Measurements from ENCODE around the gene CALCR.

Gene CALCR

GRCh38 chr7:93442478-93443224, 131.9 kb downstream of the CALCR start:
- DNase-seq, result no peak

- no peak for DNase-seq
Observed at GRCh38 chr7:93435791-93436190, 138.7 kb downstream of the CALCR start.

- DNase-seq, result no peak
Observed at GRCh38 chr7:93432130-93432529, 142.4 kb downstream of the CALCR start.

GRCh38 chr7:93430917-93431588, 143.5 kb downstream of the CALCR start:
- no peak for DNase-seq

GRCh38 chr7:93429563-93429962, 145.0 kb downstream of the CALCR start:
- DNase-seq, result no peak

- no peak for DNase-seq
Observed at GRCh38 chr7:93427107-93427506, 147.4 kb downstream of the CALCR start.

- DNase-seq, result no peak
Observed at GRCh38 chr7:93426155-93426696, 148.3 kb downstream of the CALCR start.

- no peak for DNase-seq
Observed at GRCh38 chr7:93414574-93414973, 159.9 kb downstream of the CALCR start.

- no peak for DNase-seq
Observed at GRCh38 chr7:93409324-93409723, 165.2 kb downstream of the CALCR start.

- no peak for DNase-seq
Observed at GRCh38 chr7:93407239-93407638, 167.3 kb downstream of the CALCR start.

GRCh38 chr7:93402944-93403343, 171.6 kb downstream of the CALCR start:
- no peak for DNase-seq

GRCh38 chr7:93399642-93400041, 174.9 kb downstream of the CALCR start:
- DNase-seq, result no peak

- no peak for DNase-seq
Observed at GRCh38 chr7:93392984-93393383, 181.5 kb downstream of the CALCR start.

- DNase-seq, result no peak
Observed at GRCh38 chr7:93390660-93391059, 183.9 kb downstream of the CALCR start.

GRCh38 chr7:93382362-93382761, 192.2 kb downstream of the CALCR start:
- DNase-seq, result no peak

GRCh38 chr7:93378131-93378760, 196.3 kb downstream of the CALCR start:
- DNase-seq, result no peak

- DNase-seq, result no peak
Observed at GRCh38 chr7:93375603-93376002, 198.9 kb downstream of the CALCR start.
